ENCODE results near the gene MED12. TPM values are rescaled to one million over a fixed set of nuclear protein-coding genes. Genes with fewer than 3 reads are reported as not detected.

MED12 gene
- total RNA-seq, 3 donors from 2014 or later, result 32.1 to 34.7 (median 33.9) TPM

- Histone ChIP-seq H3K9me3 (no peaks in the 10 kb centered on the region), H3K36me3 (no peaks in the 10 kb centered on the region), H3K4me3 (no peak overlapping the region), H3K4me1 (no peaks in the 10 kb centered on the region), H3K27ac (no peak overlapping the region), H3K27me3 (peaks cover 0 to 60% of the 10 kb centered on the region in 2 donors)
- no peak for DNase-seq (ENCODE audit: low spot score in 2 of 2)
- intact Hi-C loops (cut with DNase I; ENCODE audit: low total_unique reads), result no loop called here
- no peak for TF ChIP-seq POLR2A (IDR thresholded peaks at IDR 0.05)
- TF ChIP-seq POLR2AphosphoS5 (IDR thresholded peaks at IDR 0.05), result no peak
- TF ChIP-seq, protein P1, sequence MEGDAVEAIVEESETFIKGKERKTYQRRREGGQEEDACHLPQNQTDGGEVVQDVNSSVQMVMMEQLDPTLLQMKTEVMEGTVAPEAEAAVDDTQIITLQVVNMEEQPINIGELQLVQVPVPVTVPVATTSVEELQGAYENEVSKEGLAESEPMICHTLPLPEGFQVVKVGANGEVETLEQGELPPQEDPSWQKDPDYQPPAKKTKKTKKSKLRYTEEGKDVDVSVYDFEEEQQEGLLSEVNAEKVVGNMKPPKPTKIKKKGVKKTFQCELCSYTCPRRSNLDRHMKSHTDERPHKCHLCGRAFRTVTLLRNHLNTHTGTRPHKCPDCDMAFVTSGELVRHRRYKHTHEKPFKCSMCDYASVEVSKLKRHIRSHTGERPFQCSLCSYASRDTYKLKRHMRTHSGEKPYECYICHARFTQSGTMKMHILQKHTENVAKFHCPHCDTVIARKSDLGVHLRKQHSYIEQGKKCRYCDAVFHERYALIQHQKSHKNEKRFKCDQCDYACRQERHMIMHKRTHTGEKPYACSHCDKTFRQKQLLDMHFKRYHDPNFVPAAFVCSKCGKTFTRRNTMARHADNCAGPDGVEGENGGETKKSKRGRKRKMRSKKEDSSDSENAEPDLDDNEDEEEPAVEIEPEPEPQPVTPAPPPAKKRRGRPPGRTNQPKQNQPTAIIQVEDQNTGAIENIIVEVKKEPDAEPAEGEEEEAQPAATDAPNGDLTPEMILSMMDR (IDR thresholded peaks at IDR 0.05), result no peak
Observed at GRCh38 chrX:71166461-71166860, 48.1 kb downstream of the MED12 start.

DNA sequence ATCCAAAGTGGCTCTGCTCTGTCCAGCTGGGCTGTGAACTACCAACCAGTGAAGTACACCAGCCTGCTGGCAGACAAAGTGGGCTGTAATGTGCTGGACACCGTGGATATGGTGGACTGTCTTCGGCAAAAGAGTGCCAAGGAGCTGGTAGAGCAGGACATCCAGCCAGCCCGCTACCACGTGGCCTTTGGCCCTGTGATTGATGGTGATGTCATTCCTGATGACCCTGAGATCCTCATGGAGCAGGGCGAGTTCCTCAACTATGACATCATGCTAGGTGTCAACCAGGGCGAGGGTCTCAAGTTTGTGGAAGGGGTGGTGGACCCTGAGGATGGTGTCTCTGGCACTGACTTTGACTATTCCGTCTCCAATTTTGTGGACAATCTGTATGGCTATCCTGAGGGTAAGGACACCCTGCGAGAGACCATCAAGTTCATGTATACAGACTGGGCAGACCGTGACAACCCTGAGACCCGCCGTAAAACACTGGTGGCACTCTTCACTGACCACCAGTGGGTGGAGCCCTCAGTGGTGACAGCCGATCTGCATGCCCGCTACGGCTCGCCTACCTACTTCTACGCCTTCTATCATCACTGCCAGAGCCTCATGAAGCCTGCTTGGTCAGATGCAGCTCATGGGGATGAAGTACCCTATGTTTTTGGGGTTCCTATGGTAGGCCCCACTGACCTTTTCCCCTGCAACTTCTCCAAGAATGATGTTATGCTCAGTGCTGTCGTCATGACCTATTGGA, 48.8 kb downstream of the MED12 start:
- intact Hi-C loops (cut with DNase I; ENCODE audit: low total_unique reads), result no loop called here
- Histone ChIP-seq H3K4me3 (no peak overlapping the region), H3K27ac (no peak overlapping the region), H3K4me1 (no peaks in the 10 kb centered on the region), H3K27me3 (peaks cover 0 to 55% of the 10 kb centered on the region in 2 donors), H3K36me3 (no peaks in the 10 kb centered on the region), H3K9me3 (no peaks in the 10 kb centered on the region)
- TF ChIP-seq POLR2AphosphoS5 (IDR thresholded peaks at IDR 0.05), result no peak
- TF ChIP-seq, protein P1 (IDR thresholded peaks at IDR 0.05), result no peak
- no peak for TF ChIP-seq POLR2A (IDR thresholded peaks at IDR 0.05)
- no peak for DNase-seq (ENCODE audit: low spot score in 2 of 2)

GRCh38 chrX:71168134-71168533, 49.7 kb downstream of the MED12 start:
- TF ChIP-seq, protein P1 (IDR thresholded peaks at IDR 0.05), result no peak
- no peak for TF ChIP-seq POLR2A (IDR thresholded peaks at IDR 0.05)
- TF ChIP-seq POLR2AphosphoS5 (IDR thresholded peaks at IDR 0.05), result no peak
- H3K4me3 ChIP-seq, result no peak overlapping the region

GRCh38 chrX:71169586-71169985, 51.2 kb downstream of the MED12 start:
- H3K36me3 ChIP-seq, result no peaks in the 10 kb centered on the region
- intact Hi-C loops (cut with DNase I; ENCODE audit: low total_unique reads), result no loop called here

More at GRCh38 chrX:71168134-71168533, 49.7 kb downstream of the MED12 start:
- Histone ChIP-seq H3K27ac (no peak overlapping the region), H3K9me3 (no peaks in the 10 kb centered on the region), H3K27me3 (peaks cover 0 to 47% of the 10 kb centered on the region in 2 donors), H3K4me1 (no peaks in the 10 kb centered on the region), H3K36me3 (no peaks in the 10 kb centered on the region)
- no peak for DNase-seq (ENCODE audit: low spot score in 2 of 2)
- intact Hi-C loops (cut with DNase I; ENCODE audit: low total_unique reads), result no loop called here

DNA sequence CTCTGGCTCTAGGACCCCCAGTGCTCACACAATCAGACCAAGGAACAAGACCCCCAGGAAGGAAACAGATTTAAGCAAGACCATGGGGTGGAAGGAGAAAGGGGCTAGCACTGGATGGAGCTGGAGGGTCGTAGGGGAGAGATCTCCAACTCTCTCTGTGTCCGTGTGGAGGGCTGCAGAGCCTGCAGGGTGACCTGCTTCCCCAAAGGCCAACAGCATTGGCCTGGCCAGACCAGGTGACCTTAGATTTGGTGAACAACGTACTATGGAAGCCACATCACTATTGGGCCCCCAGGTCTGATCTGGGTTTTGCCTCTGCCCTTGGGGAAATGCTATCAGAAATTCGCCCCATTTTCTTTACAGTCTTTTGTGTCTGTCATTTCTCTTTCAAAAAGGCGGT, 52.3 kb downstream of the MED12 start:
- H3K4me3 ChIP-seq, result no peak overlapping the region
- peaks cover 0 to 34% of the 10 kb centered on the region in 2 donors for H3K27me3 ChIP-seq
- H3K4me1 ChIP-seq, result no peaks in the 10 kb centered on the region
- TF ChIP-seq, protein P1 (IDR thresholded peaks at IDR 0.05), result no peak
- no peak for TF ChIP-seq POLR2AphosphoS5 (IDR thresholded peaks at IDR 0.05)
- TF ChIP-seq POLR2A (IDR thresholded peaks at IDR 0.05), result no peak
- no peaks in the 10 kb centered on the region for H3K36me3 ChIP-seq
- intact Hi-C loops (cut with DNase I; ENCODE audit: low total_unique reads), result no loop called here
- DNase-seq (ENCODE audit: low spot score in 2 of 2), result no peak
- H3K27ac ChIP-seq, result no peak overlapping the region
- no peaks in the 10 kb centered on the region for H3K9me3 ChIP-seq

More at GRCh38 chrX:71169586-71169985, 51.2 kb downstream of the MED12 start:
- TF ChIP-seq, protein P1 (IDR thresholded peaks at IDR 0.05), result no peak
- TF ChIP-seq POLR2A (IDR thresholded peaks at IDR 0.05) (no peak), POLR2AphosphoS5 (IDR thresholded peaks at IDR 0.05) (no peak)
- no peaks in the 10 kb centered on the region for H3K4me1 ChIP-seq
- no peaks in the 10 kb centered on the region for H3K9me3 ChIP-seq
- peaks cover 0 to 41% of the 10 kb centered on the region in 2 donors for H3K27me3 ChIP-seq
- no peak overlapping the region for H3K4me3 ChIP-seq
- no peak for DNase-seq (ENCODE audit: low spot score in 2 of 2)
- no peak overlapping the region for H3K27ac ChIP-seq

All from breast epithelium (tissue), 4 donors.